Measurements from ENCODE around the gene DHRSX. TPM values are rescaled to one million over a fixed set of nuclear protein-coding genes. Genes with fewer than 3 reads are reported as not detected.

Gene DHRSX
- total and polyA plus RNA-seq, 2 donors (not counting 3 experiments of a cell fraction or from before 2014, with no cell fraction given), result 27.1 to 37.7 TPM

DNA sequence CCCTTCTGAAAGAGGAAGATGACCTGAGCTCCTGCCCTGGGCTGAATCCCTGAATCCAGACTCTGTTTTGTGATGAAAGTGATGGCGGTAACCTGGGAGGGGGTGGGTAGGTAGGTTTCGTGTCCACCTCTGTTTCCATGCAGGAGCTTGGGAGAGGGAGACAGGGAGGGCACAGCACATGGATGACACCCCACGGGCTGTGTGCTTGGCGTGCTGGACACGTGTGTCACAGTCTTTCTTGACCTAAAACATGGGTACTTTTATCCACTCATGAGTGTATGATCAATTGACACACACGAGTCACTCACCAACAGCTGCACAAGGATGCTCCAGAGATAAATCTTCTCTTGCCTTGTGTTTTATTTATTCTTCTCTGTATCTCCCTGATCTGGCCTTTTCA is 111.5 kb downstream of the DHRSX start:
- ChIA-PET POLR2A (no interaction called here), CTCF (no interaction called here)
- dilution Hi-C loops (cut with MboI; ENCODE audit: extremely low pct_ligation_motif_present, low sequenced_read_pairs), result no loop called here
- Histone ChIP-seq H3K9ac (replicated peaks; ENCODE audit: extremely low read depth, insufficient read depth, low read length) (no peak overlapping the region), H2AFZ (ENCODE audit: low read depth, low read length) (no peak overlapping the region), H3K4me2 (ENCODE audit: insufficient read depth, low read length) (no peak overlapping the region), H3K4me1 (ENCODE audit: control insufficient read depth, extremely low read depth, insufficient read depth, low read length) (peaks cover 4% of the 10 kb centered on the region), H3K9me3 (replicated peaks; ENCODE audit: control insufficient read depth, insufficient read depth, low read length) (peaks cover 4% of the 10 kb centered on the region), H4K20me1 (replicated peaks; ENCODE audit: control insufficient read depth, extremely low read depth, insufficient read depth, low read length) (no peaks in the 10 kb centered on the region), H3K79me2 (ENCODE audit: control insufficient read depth, insufficient read depth, low read length) (no peaks in the 10 kb centered on the region), H3K36me3 (ENCODE audit: control insufficient read depth in 2 of 2, extremely low read depth in 1 of 2, insufficient read depth in 2 of 2, low read length in 2 of 2) (peaks cover 0 to 5% of the 10 kb centered on the region in 2 experiments), H3K27me3 (ENCODE audit: control insufficient read depth in 2 of 2, insufficient read depth in 2 of 2, low read length in 2 of 2) (no peaks in the 10 kb centered on the region), H3K27ac (ENCODE audit: insufficient read depth, low read depth, low read length) (no peak overlapping the region), H3K9me1 (replicated peaks; ENCODE audit: control insufficient read depth, extremely low read depth, insufficient read depth, low read length) (no peaks in the 10 kb centered on the region), H3K4me3 (replicated peaks in 1 of 3; ENCODE audit: insufficient read depth in 1 of 3, low read depth in 1 of 3, low read length in 3 of 3) (no peak overlapping the region)
- intact Hi-C loops (cut with micrococcal nuclease), result no loop called here
- FAIRE-seq, result no peak
- TF ChIP-seq FOS (IDR thresholded peaks at IDR 0.05; ENCODE audit: borderline replicate concordance, insufficient read depth, low read length) (no peak), CTCF (IDR thresholded peaks at IDR 0.05; ENCODE audit: extremely low read depth in 1 of 2, insufficient read depth in 1 of 2, low read depth in 1 of 2, low read length in 2 of 2) (no peak), POLR2A (IDR thresholded peaks at IDR 0.05; ENCODE audit: low read depth, low read length) (no peak), MAX (IDR thresholded peaks at IDR 0.05; ENCODE audit: insufficient read depth, insufficient read length) (no peak), MYC (IDR thresholded peaks at IDR 0.05; ENCODE audit: low read depth, low read length) (no peak), EZH2 (IDR thresholded peaks at IDR 0.05; ENCODE audit: borderline replicate concordance, low read depth, low read length, severe bottlenecking) (no peak), GATA2 (IDR thresholded peaks at IDR 0.05; ENCODE audit: insufficient read depth, insufficient read length, low read depth, low read length) (no peak), JUN (IDR thresholded peaks at IDR 0.05; ENCODE audit: borderline replicate concordance, insufficient read depth, insufficient read length, low read depth) (no peak), POLR2AphosphoS5 (IDR thresholded peaks at IDR 0.05; ENCODE audit: insufficient read depth, low read depth, low read length) (no peak)
- no TSS peak for BruUV-seq (replicated peaks)
- DNase-seq (ENCODE audit: low read depth, low spot score), result no peak

Data from endothelial cell of umbilical vein (primary cell).